Dermis microvascular lymphatic vessel endothelial cell (primary cell): ENCODE data around the gene TRIM24. TPM values are rescaled to one million over a fixed set of nuclear protein-coding genes. Genes with fewer than 3 reads are reported as not detected.

Experiments used
- DNase-seq, 2 donors: peaks; one replicate each; pipeline versions ENCODE4 v3.0.0 to v3.0.0-alpha.2; 2010; ENCODE audit warnings: low read depth in 2 of 2
- total RNA-seq: library from RNA; depleted of rRNA; stranded (reverse); fragments of >200 nt; gene quantifications from 2 replicates; pipeline ENCODE4 v1.2.1, GENCODE V29; 2014

The TRIM24 gene
- total RNA-seq, 1 donor from 2014 or later, result 6.2 TPM

DNA sequence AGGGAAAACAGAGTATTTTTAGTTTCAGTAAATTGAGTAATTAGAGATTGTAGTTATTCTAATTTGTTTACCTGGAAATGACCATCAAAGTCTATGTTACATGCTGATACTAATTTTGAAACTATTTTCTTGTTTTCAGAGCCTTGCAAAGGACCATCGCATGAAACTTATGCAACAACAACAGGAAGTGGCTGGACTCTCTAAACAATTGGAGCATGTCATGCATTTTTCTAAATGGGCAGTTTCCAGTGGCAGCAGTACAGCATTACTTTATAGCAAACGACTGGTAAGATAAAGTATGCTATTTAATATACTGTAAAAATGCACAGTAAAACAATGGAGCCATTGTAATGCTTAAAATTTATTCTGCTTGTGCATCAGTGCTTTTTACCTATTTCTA lies 78.5 kb downstream of the TRIM24 start:
- peak; percentile 31 to 53 for DNase-seq

DNA sequence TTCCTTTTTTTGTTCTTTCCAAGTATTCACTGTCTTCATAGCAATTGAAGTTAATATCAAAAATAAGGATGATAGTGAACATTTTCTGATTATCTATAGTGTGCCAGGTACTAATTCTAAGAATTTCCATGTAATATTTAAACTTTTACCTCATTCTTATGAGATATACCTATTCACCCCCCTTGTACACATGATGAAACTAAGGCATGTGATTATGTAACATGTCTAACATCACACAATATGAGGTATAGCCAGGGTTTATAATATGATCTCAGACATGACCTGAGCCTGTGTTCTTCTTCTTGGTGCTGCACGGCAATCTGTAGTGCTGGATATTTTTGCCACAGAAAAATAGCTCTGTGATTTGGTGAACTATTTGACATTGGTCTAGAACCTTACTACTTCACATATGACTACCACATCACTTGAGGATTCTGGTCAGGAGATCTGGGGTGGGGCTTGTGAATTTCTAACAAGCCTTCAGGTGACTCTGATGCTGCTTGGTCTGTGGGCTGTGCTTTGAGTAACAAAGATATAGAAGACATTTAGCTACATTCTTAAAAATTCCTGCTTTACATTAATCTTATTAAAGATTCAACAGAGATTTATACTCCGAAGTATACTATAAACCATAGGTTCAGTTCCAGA lies 79.1 kb downstream of the TRIM24 start:
- no peak for DNase-seq

DNA sequence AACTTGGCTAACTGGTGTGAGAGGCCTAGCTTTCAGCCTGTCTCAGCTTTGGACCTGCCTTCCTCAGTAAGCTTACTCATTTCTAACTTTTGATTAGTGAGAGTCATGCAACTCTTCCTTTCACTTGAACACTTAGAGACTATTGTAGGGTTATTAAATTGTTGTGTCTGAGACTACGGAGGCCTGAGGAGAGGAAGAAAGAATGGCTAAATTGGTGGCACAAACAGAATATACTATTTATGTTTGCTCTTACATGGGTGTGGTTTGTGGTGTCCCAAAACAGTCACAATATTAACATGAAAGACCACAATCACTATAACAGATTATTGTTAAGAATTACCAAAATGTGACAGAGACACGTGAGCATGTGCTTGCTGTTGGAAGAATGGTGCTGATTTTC lies 82.1 kb downstream of the TRIM24 start:
- DNase-seq, result no peak

DNA sequence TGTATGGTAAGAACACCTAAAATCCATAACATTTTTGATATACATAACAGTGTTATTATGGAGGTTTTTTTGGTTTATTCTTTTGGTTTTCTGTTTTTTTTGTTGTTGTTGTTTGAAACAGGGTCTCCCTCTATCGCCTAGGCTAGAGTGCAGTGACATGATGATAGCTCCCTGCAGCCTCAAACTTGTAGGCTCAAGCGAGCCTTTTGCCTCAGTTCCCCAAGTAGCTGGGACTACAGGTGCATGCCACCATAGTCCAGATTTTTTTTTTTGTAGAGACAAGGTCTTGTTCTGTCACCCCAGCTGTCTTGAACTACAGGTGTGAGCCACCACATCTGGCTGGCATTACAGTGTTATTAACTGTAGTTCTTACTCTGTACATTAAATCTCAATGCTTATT lies 83.7 kb downstream of the TRIM24 start:
- DNase-seq, result no peak

DNA sequence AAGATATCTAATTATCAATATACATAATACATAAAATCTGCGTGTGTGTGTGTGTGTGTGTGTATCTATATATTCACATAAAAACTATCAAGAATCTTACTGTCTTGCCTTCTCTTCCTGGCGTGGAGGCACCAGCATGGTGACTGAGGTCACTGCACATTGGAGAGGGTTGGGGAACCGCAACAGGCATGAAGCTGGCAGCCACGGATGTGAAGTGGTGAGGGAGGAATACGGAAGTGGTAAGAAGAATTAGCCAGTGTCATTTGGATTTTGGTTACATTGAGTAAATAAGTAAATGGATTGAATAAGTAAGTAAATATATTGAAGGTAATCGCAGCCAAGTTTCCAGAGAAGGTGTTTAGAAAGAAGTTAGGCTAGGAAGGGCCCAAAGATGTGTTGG lies 85.1 kb downstream of the TRIM24 start:
- no peak for DNase-seq

DNA sequence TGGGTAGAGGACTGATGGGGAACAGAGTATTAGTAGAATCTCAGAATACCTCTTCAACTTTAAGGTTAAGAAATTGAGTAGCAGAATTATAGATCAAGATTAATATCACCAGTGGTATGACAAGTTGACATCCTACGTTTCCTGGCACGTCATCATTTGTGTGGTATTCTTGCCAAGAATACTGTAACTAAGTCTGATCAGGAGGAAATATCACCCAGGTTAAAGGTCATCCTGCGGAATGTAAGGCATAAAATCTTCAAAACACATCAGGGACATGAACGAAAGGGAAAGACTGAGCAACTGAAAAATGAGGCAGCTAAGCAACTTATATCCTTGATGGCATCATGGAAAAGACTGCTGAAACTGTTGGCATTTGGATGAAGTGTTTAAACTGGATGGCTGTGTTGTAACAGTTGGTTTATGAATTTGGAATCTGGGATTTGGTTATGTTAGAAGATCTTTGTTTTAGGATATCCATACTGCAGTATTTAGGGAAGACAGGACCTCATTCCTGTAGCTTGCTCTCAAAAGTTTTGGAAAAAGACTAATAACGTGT lies 86.1 kb downstream of the TRIM24 start:
- DNase-seq, result peak; percentile 73 to 87

DNA sequence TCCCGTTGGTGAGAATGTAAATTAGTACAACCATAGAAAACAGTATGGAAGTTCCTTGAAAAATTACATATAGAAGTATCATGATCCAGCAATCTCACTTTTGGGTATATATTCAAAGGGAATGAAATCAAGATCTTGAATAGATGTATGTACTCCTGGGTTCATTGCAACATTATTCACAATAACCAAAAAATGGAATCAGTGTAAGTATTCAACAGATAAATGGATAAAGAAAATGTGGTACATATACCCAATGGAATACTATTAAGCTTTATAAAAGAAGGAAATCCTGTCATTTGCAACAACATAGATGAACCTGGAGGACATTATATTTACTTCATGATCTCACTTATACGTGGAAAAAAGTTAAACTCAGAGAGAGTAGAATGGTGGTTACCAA lies 86.8 kb downstream of the TRIM24 start:
- no peak for DNase-seq

DNA sequence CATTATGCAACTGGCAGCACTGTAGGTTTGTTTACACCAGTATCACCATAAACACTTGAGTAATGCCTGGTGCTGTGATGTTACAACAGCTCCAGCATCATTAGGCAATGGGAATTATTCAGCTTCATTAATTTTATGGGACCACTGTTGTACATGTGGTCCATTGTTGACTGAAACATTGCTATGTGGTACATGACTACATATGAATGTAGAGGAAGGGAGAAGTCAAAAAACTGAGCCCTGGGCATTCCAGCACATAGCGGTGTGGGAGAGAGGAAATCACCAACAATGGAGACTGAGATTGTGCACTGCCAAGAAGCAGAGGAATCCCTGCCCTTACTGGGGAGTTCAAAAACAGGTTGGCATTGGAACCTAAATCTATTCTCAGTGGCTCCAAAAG lies 89.0 kb downstream of the TRIM24 start:
- peak; percentile 87 to 92 for DNase-seq

DNA sequence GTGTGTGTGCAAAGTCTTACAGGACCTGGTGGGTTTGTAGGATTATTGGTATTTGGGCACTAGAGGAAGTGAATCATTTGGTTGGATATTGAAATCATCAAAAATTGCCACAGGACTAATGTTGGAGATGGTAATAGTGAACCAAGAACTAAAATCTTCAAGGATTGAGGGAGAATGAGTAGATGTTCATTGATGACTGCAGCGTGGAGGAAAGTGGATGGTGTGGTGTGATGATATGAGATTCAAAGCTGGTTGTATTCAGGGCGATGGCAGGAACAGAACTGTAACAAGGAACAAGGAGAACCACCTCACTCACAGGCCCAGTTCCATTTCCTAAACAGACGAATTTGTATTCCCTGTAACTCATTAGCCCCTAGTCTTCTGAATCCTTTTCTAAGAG lies 90.3 kb downstream of the TRIM24 start:
- no peak for DNase-seq

DNA sequence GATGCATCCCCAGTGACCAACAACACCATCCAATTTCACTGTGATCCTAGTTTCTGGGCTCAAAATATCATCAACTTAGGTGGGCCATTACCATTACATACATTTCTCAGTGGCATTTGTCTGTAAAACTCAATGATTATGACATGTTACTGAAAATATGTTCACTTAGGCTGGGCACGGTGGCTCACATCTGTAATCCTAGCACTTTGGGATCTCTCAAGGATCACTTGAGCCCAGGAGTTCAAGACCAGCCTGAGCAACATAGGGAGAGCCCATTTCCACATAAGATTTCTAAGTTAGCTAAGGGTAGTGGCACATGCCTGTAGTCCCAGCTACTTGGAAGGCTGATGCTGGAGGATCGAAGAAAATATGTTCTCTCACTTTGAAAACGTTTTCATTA lies 91.0 kb downstream of the TRIM24 start:
- no peak for DNase-seq

DNA sequence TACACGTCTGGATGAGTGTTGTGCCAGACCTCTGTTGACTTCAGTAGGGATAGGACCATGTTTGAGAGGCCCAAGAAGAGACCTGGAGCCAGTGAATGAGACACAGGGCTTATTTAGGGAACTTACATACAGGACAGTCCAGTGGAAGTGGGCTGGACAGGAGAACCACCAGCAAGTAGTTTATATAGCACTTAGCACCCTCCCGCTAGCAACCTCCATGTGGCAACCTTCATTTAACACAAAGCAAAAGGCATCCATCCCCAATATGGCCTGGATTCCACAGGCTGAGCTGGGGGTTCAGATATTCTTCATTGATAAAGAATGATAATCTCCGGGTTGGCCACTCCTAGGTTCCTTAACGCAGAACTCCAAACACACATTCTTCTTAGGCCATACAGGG lies 93.7 kb downstream of the TRIM24 start:
- no peak for DNase-seq

DNA sequence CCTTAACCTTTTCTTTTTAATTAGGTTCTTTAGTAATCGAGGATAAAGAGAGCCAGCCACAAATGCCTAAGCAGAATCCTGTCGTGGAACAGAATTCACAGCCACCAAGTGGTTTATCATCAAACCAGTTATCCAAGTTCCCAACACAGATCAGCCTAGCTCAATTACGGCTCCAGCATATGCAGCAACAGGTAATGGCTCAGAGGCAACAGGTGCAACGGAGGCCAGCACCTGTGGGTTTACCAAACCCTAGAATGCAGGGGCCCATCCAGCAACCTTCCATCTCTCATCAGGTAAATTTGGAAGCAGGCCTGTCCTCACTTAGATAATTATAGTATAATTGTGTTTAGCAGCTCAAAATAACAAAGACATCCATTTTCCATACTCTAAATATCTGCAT lies 94.6 kb downstream of the TRIM24 start:
- no peak for DNase-seq

DNA sequence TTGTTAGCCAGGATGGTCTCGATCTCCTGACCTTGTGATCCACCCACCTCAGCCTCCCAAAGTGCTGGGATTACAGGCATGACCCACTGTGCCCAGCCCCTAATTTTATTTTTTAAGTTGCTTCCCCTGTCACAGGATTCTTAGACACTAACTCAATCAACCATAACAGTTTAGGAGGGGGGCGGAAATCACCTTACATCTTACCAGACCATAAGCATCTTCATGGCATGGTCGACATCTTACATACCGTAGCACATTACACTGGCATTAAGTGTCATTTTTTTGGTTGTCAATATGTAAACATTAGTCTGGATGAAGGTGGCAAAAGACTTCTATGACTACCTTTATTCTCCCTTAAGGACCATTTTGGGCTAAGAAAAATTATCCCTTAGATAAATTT lies 95.6 kb downstream of the TRIM24 start:
- DNase-seq, result no peak

DNA sequence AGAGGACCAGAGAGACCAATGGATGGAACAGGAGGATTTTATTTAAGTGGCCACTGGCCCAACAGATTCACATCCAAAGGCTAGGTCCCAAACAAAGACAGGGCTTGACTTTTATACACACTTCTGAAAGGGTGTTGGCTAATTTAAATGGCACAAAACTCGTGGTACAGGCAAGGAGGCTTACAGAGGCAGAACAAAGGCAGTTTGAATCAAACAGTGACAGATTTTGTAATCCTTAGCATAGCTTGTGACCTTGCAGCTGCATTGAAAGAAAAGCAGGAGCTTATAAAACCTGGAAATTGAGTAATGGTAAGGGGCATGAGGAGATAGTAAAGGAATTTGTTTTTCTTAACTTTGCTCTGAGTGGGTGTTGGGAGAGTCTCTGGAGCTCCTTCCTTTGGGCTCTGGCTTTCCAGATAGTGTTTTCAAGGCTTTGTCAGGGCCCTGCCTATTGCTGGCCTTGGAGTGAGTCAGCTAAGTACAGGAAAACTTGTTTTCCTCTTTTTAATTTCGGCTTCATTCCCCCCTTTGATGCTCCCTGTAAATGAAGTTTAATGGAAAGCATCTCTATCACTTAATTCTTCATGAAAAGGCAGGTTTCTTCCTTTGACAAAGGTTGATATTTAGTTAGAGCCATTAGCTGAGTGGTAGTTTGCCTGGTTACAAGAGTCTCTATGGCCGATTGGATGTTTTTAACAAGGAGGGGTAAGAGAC lies 96.9 kb downstream of the TRIM24 start:
- DNase-seq, result peak in 1 of 2 donors; percentile 13

DNA sequence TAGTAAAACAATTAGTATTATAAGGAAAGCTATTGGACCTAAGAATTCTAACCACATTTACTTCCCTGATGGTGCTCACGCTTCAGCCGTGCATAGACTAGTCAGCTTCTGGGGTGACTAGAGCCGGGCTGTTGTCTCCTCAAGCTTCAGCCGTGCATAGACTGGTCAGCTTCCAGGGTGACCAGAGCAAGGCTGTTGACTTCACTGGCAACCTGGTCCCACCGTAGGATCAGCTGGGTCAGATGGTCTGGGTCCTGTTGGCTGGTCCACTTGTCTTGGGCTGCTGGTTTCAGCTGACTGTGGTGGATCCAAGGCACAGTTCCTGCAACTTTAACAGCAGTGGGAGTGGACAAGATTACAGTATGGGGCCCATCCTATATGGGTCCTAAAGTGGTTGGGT lies 99.4 kb downstream of the TRIM24 start:
- DNase-seq, result no peak

DNA sequence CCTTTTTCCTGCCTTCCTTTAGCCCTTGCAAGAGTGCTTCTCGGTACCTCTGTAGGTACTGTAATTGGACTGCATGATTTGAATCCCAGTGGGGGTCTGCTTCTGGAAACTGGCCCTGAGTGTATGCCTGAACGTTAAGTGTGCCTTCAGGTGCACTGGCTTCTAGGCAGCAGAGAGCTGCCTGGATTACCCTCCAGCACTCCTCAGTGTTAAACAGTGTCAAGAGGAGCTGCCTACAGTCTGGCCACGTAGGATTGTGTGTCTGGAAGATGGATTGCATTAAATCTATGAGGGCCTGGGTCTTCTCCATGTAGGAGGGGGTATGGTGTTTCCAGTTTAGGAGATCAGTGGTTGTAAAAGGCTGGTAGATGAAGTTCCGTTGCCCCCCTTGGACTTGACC lies 103.7 kb downstream of the TRIM24 start:
- DNase-seq, result no peak

DNA sequence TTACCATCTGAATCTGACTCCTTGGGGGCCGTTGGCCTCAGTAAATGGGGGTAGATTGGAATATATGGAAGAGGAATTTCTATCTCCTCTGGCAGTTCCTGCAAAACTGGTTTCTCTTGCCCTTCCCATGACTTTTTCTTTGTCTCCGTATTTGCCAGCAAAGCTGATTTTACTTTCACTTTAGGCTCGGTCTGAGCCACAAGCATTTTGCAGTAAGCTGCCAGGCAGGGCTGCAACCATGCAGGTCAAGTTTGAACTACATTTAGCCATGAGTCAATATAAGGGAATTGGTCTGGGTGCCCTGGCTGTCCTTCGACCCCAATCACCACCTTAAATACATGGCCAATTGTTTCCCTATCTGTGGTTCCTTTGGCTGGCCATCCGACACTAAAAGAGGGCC lies 104.3 kb downstream of the TRIM24 start:
- no peak for DNase-seq

DNA sequence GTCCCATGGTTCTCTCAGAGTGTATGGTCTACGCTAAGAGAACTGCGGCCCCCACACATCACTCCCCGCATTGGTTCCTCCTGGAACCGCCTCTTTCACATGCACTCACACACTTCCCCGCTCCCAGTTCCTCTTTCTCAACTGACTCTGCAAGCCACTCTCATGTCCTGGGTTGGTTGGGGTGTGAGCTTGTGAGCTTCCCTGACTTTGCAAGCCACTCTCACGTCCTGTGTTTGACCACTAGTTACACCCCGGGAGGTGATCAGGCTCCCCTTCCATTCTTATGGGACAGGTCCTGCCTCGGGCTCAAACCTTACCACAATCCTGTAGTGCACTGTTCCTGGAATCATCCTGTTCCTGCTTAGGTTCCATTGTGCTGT lies 105.0 kb downstream of the TRIM24 start:
- DNase-seq, result no peak

DNA sequence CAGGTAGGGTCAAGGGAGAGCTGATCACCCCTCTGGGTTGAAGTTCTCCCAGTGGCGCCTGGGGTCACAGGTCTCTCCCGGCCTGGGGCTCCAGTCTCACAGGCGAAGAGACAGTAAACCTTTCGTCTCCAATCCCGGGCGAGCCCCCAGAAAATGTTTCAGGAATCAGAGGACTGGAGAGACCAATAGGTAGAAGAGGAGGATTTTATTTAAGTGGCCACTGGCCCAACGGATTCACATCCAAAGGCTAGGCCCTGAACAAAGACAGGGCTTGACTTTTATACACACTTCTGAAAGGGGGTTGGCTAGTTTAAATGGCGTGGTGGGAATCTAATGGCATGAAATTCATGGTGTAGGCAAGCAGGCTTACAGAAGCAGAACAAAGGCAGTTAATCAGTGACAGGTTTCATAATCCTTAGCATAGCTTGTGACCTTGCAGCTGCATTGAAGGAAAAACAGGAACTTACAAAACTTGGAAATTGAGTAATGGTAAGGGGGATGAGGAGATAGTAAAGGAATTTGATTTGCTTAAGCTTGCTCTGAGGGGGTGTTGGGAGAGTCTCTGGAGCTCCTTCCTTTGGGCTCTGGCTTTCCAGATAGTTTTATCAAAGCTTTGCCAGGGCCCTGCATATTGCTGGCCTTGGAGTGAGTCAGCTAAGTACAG lies 105.5 kb downstream of the TRIM24 start:
- peak; percentile 15 to 29 for DNase-seq

DNA sequence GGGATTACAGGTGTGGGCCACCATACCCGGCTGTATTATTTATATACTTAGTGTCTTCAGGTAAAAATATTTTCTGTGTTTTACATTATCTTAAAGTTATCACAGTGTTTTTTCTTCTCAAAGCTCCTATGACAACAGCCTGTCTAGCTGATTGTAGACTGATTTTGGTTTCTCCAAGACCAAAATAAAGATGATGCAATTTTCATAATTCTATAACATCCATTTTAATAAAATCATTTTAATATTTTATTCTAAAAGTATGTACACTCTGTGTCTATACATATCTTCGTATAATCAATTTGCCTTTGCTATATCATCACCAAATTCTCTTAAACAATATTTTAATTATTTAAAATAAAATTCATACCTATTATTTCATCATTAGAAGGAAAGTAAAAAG lies 108.6 kb downstream of the TRIM24 start:
- no peak for DNase-seq

DNA sequence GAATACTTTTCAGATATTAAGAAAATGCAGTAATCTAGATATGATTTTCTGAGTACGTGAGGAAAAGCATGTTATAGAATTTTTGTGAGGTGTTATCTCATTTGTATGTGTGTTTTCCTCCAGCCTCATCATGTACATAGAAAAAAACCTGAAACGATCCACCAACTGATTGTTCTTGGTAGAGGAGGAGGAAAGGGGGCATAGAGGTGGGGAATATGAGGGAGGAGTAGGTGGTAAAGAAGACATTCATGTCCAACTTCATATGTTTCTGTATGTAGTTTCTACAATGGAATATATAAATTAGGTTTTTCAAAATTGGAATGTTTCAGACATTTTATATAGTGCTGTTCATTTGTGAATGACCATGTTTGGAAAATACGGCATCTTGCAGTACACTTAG lies 109.4 kb downstream of the TRIM24 start:
- no peak for DNase-seq

DNA sequence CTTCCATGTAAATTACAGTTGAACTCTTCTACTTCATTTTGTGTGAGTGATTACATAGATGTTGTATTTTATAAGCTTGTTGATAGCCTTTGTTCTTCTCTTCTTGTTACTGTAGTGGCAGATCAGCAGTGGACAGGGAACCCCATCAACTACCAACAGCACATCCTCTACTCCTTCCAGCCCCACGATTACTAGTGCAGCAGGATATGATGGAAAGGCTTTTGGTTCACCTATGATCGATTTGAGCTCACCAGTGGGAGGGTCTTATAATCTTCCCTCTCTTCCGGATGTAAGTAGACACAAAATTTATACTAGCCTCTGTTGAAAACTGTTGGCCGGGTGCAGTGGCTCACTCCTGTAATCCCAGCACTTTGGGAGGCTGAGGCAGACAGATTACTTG lies 110.7 kb downstream of the TRIM24 start:
- no peak for DNase-seq

DNA sequence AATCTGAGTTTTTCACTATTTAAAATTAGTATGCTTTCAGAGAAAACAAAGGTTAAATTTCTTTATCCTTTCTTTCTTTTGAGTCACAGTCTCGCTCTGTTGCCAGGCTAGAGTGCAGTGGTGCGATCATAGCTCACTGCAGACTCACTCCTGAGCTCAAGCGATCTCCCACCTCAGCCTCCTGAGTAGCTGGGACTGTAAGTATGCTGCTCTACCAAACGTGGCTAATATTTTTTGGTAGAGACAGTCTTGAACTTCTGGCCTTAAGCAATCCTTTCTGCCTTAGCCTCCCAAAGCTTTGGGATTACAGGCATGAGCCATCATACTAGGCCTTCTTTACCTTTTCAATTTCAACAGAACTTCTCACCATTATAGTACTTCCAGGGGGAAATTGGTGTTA lies 113.7 kb downstream of the TRIM24 start:
- no peak for DNase-seq
